ENCODE data around the gene RNF207.

RNF207 gene

DNA sequence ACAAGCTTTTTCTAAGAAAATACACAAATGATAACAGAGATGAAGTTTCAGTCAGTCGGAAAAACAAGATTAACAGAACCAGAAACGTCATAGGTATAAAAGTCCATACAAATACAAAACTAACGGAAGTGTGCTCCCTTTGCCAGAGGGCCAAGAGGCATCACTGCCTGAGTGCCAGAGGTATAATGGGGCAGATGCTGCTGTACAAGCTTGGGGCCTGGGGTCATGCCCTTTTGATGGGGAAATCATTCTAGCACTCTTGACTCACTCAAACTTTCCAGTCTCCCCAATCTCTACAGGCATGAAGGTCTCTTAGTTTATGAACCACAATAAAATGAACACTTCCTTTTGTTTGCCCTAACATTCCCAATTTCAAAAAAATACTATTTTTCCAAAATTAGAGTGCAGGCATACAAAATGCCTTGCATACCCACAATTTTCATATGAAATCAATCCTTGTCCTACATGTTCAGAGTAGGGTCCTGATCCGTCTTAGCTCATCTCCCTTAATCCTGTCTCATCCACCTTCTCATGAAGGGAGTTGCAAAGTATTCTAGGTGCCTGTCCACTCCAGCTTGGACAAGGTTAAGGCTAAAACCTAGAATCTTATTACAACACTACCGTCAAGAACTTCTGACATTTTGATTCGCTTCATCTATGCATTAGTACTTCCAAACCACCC, 8.0 kb upstream of the RNF207 start:
- DNase-seq (ENCODE audit: low read depth in 1 of 2, low spot score in 1 of 2), result no peak
- in situ Hi-C loops (cut with HindIII; ENCODE audit: low pct_unique_long_range_greater_than_20kb, low sequenced_read_pairs), result no loop called here

DNA sequence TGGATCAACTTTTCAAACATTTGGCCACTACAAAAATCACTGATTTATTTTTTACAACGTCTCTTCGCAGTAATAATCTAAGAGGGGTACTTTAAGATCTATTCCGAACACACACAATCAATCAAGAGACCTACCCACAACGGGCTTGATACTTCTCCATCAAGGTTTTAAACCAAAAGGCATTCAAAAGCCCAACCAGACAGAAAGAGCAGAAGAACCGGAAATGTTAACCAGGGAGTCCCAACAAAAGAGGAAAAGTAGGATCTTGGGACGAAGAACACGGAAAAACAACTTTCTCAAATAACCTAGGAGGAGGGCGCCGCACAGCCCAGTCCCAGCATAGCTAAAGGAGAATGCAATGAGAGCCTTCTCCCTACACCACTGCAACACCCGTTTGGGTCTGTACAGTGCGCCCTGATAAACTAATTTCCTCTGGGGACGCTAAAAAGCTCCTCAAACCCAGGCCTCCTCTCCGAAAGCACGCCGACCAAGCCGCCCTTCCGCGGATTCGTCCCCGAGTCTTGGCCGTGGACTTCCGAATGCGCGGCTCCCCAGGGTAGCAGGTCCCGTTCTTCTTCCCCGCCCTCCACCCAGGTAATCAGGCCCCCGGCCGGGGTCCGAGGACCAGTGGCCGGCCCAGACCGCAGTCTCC, 7.1 kb upstream of the RNF207 start:
- no peak for TF ChIP-seq JUND (IDR thresholded peaks at IDR 0.05; ENCODE audit: low read depth)
- no peak for DNase-seq (ENCODE audit: low read depth in 1 of 2, low spot score in 1 of 2)
- in situ Hi-C loops (cut with HindIII; ENCODE audit: low pct_unique_long_range_greater_than_20kb, low sequenced_read_pairs), result no loop called here

More for the DNA sequence above, 8.0 kb upstream of the RNF207 start:
- TF ChIP-seq JUND (IDR thresholded peaks at IDR 0.05; ENCODE audit: low read depth), result no peak

DNA sequence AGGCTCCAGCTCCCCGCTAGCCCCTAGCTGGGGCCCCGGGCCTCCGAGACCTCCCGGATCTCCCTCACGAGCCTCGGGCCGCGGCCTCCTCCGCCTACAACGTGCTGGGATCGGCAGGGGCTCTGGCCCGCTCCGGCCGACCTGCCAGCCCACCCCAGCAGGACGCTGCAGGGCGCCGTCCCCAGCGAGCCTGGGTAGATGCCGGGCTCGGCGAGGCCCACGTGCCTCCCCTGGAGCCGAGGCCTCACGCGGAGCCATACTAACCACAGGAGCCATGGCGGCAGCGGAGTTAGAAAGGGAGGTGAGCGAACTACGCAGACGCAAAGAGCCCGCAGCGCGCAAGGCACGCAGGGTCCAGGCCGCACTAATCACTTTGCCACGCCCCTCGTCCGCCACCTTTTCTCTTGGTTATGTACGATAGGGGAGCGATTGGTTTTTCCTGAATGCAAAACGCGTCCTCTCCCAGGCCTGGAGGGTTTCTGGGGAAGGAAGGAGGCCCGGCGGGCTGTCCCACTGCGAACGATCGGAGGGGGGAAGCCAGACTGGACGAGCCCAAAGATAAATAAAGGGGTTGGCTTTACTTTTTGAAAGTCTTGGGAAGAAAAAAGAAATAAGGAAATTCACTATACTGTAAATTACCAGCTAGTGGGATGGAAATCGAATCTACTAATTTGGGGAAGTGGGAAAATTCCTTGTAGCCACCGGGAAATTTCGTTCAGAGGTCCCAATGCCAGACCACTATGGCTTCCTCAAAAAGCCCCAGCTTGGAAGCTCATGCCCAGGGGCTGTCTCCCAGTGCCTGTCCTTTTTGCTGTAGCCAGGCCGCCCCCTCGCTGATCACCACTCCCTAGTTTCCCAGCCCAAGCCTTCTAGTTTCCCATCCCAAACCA, 6.4 kb upstream of the RNF207 start, which contains the start of gene RPL22:
RPL22 (minus strand) TSS at position 298 of the 890 bp plus-strand sequence; CDS start at position 276, 22 bp downstream.
- peak; percentile 71 to 98 for DNase-seq (ENCODE audit: low read depth in 1 of 2, low spot score in 1 of 2)
- no peak for TF ChIP-seq JUND (IDR thresholded peaks at IDR 0.05; ENCODE audit: low read depth)
- in situ Hi-C loops (cut with HindIII; ENCODE audit: low pct_unique_long_range_greater_than_20kb, low sequenced_read_pairs), result no loop called here

DNA sequence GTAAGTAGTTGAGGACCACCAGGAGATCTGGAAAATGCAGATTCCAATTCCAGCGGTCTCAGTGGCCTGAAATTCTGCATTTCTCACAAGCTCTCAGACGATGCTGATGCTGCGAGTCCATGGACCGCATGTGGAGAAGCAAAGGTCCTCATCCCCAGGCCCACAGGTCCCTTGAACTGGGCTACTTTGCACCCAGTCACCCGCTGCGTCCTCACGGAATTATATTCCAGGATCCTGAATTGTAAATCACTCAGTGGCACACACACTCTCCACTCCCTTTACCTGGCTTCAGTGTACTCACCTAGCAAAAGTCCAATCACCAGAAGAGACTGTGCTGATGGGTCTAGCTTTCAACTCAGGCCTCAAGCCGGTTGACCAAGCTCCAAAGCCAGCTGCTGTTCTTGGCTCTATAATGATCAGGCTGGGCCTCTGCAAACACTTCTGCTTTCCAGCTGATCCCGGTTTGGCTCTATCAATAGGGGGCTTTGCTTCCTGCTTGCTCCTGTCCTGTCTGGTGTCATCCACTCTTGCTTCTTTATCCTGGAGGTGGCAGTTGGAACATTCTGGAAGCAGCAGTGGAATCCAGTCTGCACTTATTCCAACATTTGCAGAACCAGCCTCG, 5.6 kb upstream of the RNF207 start:
- in situ Hi-C loops (cut with HindIII; ENCODE audit: low pct_unique_long_range_greater_than_20kb, low sequenced_read_pairs), result no loop called here
- TF ChIP-seq JUND (IDR thresholded peaks at IDR 0.05; ENCODE audit: low read depth), result no peak
- DNase-seq (ENCODE audit: low read depth in 1 of 2, low spot score in 1 of 2), result no peak

DNA sequence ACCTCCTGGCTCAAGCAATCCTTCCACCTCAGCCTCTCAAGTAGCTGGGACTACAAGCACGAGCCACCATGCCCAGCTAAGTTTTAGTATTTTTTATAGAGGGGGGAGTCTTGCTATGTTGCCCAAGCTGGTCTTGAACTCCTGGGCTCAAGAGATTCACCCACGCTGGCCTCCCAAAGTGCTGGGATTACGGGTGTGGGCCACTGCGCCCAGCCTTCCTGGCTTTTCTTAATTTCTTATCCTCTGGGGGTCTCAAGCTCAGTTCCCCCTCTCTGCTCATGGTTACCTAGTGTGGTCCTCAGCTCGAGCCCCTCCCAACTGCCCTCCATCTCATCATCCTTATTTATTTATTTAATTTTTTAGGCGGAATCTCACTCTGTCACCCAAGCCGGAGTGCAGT, 3.7 kb upstream of the RNF207 start:
- in situ Hi-C loops (cut with HindIII; ENCODE audit: low pct_unique_long_range_greater_than_20kb, low sequenced_read_pairs), result no loop called here

DNA sequence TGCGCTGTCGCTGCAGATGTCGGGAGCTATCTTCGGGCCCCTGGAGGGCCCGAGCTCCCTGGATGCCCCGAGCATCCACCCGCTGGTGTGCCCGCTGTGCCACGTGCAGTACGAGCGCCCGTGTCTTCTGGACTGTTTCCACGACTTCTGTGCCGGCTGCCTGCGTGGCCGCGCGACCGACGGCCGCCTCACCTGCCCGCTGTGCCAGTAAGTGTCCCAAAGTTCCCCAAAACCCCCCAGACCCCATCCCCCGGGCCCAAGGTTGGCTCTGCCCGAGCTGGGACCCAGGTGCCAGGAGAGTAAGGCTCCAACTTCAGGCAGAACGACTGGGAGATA, 569 bp downstream of the RNF207 start:
- in situ Hi-C loops (cut with HindIII; ENCODE audit: low pct_unique_long_range_greater_than_20kb, low sequenced_read_pairs), result no loop called here
- DNase-seq (ENCODE audit: low read depth in 1 of 2, low spot score in 1 of 2), result no peak
- TF ChIP-seq JUND (IDR thresholded peaks at IDR 0.05; ENCODE audit: low read depth), result no peak

More for the DNA sequence above, 3.7 kb upstream of the RNF207 start:
- TF ChIP-seq JUND (IDR thresholded peaks at IDR 0.05; ENCODE audit: low read depth), result no peak
- DNase-seq (ENCODE audit: low read depth in 1 of 2, low spot score in 1 of 2), result no peak

DNA sequence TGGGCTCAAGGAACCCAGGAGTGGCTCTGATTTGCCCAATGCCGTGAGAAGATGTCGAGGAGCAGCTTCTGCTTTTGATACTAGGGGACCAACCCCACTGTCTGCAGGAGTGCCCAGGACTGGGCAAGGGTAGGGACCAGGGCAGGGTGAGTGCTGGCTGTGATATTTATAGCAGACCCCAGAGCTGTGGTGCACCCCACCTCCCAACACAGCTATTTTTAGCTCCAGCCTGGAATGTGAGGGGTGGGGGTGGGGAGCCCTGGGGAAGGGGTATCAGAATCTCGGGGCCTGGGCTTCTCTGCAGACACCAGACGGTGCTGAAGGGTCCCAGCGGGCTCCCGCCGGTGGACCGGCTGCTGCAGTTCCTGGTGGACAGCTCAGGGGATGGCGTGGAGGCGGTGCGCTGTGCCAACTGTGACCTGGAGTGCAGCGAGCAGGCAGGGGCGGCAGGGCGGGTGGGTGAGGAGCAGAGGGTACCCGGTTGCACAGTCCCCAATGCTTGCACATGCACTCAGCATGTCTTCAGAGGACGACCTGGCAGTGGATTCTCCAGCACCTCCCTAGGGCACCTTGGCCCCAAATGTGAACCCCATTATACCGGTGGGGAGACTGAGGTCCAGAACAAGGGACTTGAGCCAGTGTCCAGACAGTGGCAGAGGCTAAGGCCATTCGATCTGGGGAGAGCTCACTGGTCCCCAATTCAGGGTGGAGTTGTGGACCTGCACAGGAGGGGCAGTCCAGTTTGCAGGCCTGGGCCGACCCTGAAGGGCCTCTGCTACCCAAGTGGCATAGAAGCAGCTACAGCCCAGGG, 1.4 kb downstream of the RNF207 start:
- DNase-seq (ENCODE audit: low read depth in 1 of 2, low spot score in 1 of 2), result no peak
- no peak for TF ChIP-seq JUND (IDR thresholded peaks at IDR 0.05; ENCODE audit: low read depth)
- in situ Hi-C loops (cut with HindIII; ENCODE audit: low pct_unique_long_range_greater_than_20kb, low sequenced_read_pairs), result no loop called here

DNA sequence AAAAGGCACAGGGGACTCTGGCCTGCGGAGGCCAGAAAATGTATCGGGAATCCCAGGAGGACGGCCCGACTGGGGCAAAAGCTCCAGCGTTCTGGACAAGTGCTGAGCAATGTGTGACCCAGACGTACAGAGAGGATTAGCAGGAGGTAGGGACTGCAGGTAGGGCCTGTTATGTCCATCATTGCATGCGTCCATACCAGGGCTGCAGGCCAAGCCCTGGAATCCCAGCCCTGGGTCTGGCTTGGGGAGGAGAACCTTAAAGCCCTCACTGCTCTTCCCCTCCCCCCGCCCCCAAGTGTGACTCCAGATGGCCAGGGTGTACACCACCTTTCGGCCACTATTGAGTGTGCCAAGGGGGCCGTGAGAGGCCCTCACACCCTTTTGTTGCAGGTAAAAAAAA, 2.0 kb downstream of the RNF207 start:
- TF ChIP-seq JUND (IDR thresholded peaks at IDR 0.05; ENCODE audit: low read depth), result no peak
- in situ Hi-C loops (cut with HindIII; ENCODE audit: low pct_unique_long_range_greater_than_20kb, low sequenced_read_pairs), result no loop called here
- DNase-seq (ENCODE audit: low read depth in 1 of 2, low spot score in 1 of 2), result no peak

DNA sequence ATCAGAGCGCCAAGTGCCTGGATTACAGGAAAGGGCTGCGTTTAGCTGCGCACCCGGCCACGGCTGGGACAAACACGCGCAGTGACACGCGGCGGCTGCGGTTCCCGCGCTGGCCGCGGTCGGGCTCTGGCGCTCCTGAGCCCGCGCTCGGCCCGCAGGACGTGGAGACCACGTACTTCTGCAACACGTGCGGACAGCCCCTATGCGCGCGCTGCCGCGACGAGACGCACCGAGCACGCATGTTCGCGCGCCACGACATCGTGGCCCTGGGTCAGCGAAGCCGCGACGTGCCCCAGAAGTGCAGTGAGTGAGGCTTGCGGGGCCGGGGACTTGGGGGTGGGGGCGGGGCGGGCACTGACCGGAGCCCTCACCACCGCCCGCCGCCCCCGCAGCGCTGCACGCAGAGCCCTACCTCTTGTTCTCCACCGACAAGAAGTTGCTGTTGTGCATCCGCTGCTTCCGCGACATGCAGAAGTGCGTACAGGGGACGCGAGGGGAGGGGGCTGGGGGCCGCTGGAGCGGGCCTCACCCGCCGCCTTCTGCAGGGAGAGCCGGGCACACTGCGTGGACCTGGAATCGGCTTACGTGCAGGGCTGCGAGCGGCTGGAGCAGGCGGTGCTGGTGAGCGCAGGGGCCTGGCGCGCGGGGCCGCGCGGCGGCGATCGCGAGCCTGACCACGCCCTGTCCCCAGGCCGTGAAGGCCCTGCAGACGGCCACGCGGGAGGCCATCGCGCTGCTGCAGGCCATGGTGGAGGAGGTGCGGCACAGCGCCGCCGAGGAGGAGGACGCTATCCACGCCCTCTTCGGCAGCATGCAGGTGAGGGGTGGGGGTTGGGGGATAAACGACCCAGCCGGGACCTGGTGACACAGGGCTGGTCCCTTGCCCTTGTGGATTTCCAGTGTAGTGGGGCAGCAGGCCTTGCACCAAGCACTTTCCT, 3.1 kb downstream of the RNF207 start:
- no peak for TF ChIP-seq JUND (IDR thresholded peaks at IDR 0.05; ENCODE audit: low read depth)
- in situ Hi-C loops (cut with HindIII; ENCODE audit: low pct_unique_long_range_greater_than_20kb, low sequenced_read_pairs), result no loop called here
- DNase-seq (ENCODE audit: low read depth in 1 of 2, low spot score in 1 of 2), result no peak

DNA sequence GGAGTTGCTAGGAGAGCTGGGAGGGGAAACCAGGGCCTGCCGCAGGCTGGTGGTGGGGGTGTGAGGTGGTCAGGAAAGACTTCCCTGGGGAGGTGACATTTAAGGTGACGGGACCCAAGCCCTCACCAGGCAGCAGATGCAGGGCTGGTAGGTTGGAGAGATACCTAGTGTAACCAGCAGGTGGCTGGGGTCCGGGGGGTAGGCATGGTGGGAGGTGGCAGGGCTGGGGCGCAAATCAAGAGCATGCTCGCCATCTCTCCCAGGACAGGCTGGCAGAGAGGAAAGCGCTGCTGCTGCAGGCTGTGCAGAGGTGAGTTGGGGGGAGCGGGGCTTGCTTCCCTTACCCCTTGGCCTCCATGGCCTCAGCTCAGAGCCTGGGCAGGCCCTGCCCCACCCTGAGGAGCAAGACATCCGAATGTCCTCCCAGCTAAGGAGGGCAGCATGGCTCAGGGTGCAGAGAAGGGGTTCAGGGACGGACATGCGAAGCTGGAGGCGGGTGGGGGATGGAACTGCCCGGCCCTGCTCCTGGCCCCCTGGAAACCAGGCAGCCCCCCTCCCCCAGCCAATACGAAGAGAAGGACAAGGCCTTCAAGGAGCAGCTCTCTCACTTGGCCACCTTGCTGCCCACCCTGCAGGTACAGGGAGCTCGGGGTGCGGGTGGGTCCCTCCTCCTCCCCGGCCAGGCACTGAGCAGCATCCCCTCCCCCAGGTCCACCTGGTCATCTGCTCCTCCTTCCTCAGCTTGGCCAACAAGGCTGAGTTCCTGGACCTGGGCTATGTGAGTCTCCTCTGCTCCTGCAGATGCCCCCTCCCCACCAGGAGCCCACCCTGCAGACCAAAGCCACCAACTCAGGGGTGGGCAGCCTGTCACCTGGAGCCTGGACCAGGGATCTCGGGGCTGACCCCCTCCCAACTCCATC, 4.0 kb downstream of the RNF207 start:
- TF ChIP-seq JUND (IDR thresholded peaks at IDR 0.05; ENCODE audit: low read depth), result no peak

More for the DNA sequence above, 4.0 kb downstream of the RNF207 start:
- no peak for DNase-seq (ENCODE audit: low read depth in 1 of 2, low spot score in 1 of 2)
- in situ Hi-C loops (cut with HindIII; ENCODE audit: low pct_unique_long_range_greater_than_20kb, low sequenced_read_pairs), result no loop called here
